Measurements from ENCODE around the gene APLF.

GRCh38 chr2:68560545-68560944, 93.2 kb downstream of the APLF start:
- TF ChIP-seq YY1 (IDR thresholded peaks at IDR 0.05; ENCODE audit: low read depth, low read length) (no peak), JUNB (IDR thresholded peaks at IDR 0.05) (no peak), FOXM1 (IDR thresholded peaks at IDR 0.05; ENCODE audit: low read depth, low read length) (no peak), ZNF384 (IDR thresholded peaks at IDR 0.05; ENCODE audit: borderline replicate concordance, low read depth, low read length) (no peak), SIX5 (IDR thresholded peaks at IDR 0.05; ENCODE audit: low read depth, low read length, severe bottlenecking) (no peak), MYC (IDR thresholded peaks at IDR 0.05; ENCODE audit: insufficient read depth, insufficient read length, insufficient replicate concordance, low read length, severe bottlenecking) (no peak)
- TF ChIP-seq, protein P1, sequence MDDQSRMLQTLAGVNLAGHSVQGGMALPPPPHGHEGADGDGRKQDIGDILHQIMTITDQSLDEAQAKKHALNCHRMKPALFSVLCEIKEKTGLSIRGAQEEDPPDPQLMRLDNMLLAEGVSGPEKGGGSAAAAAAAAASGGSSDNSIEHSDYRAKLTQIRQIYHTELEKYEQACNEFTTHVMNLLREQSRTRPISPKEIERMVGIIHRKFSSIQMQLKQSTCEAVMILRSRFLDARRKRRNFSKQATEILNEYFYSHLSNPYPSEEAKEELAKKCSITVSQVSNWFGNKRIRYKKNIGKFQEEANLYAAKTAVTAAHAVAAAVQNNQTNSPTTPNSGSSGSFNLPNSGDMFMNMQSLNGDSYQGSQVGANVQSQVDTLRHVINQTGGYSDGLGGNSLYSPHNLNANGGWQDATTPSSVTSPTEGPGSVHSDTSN (IDR thresholded peaks at IDR 0.05; ENCODE audit: insufficient replicate concordance, low read depth, low read length), result no peak

Measured in GM12878 (cell line).